AG10803 (cell line): Measurements from ENCODE around the gene ISYNA1.
A peak's percentile ranks its signal among the peaks of the same experiment; 100 is the strongest.

Experiments used
- DNase-seq: peaks from one replicate; pipeline ENCODE4 v3.0.0; 2010; ENCODE audit warnings: low read depth
- H3K4me3 ChIP-seq: 2 replicates; pipeline ENCODE4 v1.5.1; 2011; ENCODE audit warnings: mild to moderate bottlenecking, low read length, control low read depth
- CTCF ChIP-seq: conservative IDR thresholded peaks from 2 replicates; pipeline ENCODE4 v1.5.1; 2011; ENCODE audit warnings: mild to moderate bottlenecking, low read length, control low read depth, inconsistent platforms

ISYNA1 gene

GRCh38 chr19:18439910-18440237 is 1.9 kb upstream of the ISYNA1 start:
- H3K4me3 ChIP-seq = no peak overlapping the region
- no peak for TF ChIP-seq CTCF
- DNase-seq = no peak

- TF ChIP-seq CTCF = no peak
- peak; percentile 58 for DNase-seq
- H3K4me3 ChIP-seq = no peak overlapping the region
Measured at GRCh38 chr19:18439025-18439909, 1.3 kb upstream of the ISYNA1 start.

- H3K4me3 ChIP-seq = no peak overlapping the region; the same call in 1 of the 2 replicates
- DNase-seq = no peak
Measured at GRCh38 chr19:18438331-18439024, 545 bp upstream of the ISYNA1 start.

GRCh38 chr19:18436671-18437490 is 1.1 kb downstream of the ISYNA1 start:
- no peak for TF ChIP-seq CTCF
- peak; percentile 65 for DNase-seq

More at GRCh38 chr19:18438331-18439024, 545 bp upstream of the ISYNA1 start:
- no peak for TF ChIP-seq CTCF

GRCh38 chr19:18435842-18436670 is 1.9 kb downstream of the ISYNA1 start:
- DNase-seq = no peak
- no peak for TF ChIP-seq CTCF
- no peak overlapping the region for H3K4me3 ChIP-seq

More at GRCh38 chr19:18436671-18437490, 1.1 kb downstream of the ISYNA1 start:
- peak overlapping the region; percentile 59 for H3K4me3 ChIP-seq

GRCh38 chr19:18435178-18435841 is 2.6 kb downstream of the ISYNA1 start:
- H3K4me3 ChIP-seq = no peak overlapping the region
- no peak for TF ChIP-seq CTCF

More at GRCh38 chr19:18435178-18435841, 2.6 kb downstream of the ISYNA1 start:
- DNase-seq = no peak
